HepG2 (cell line): ENCODE results near the gene OR4C45. TPM values are rescaled to one million over a fixed set of nuclear protein-coding genes. Genes with fewer than 3 reads are reported as not detected.

ENCODE experiments used
- ATAC-seq: fragments of 200-7000 bp; cut with Tn5 transposase; 3 replicates; pipeline ENCODE4 v1.9.1; 2020; ENCODE audit warnings: mild to moderate bottlenecking, moderate library complexity
- BruUV-seq: library from RNA; stranded (reverse); fragments of 400-500 nt; replicated peaks from 2 replicates; lab custom pipeline; 2021; lab: Mats Ljungman, UMichigan
- CTCF ChIA-PET: fragments of 300-600 bp; formaldehyde crosslinking; extraction: SDS; loops from one replicate; lab custom pipeline; 2021; ENCODE audit warnings: low total read pairs, inconsistent platforms, low intra/inter-chr PET ratio; lab: Yijun Ruan, JAX
- POLR2A ChIA-PET: fragments of 350-600 bp; sonication (Branson Sonifier 250); formaldehyde crosslinking; loops from one replicate; lab custom pipeline; 2020; ENCODE audit warnings: antibody characterized with exemption, inconsistent platforms; lab: Yijun Ruan, JAX
- DNase-seq: peaks from one replicate; pipeline ENCODE4 v3.0.0-alpha.2; 2015; ENCODE audit warnings: low spot score
- FAIRE-seq: peaks from 3 replicates; lab custom pipeline; 2011; peaks lifted over from hg19 to GRCh38; lab: Jason Lieb, UNC
- H2AFZ ChIP-seq: one replicate; pipeline ENCODE4 v1.6.1; 2011; ENCODE audit warnings: low read length, inconsistent platforms
- H3K27ac ChIP-seq: fragments of 300-600 bp; 3 replicates; pipeline ENCODE4 v1.8.0; 2011; ENCODE audit warnings: mixed run types, mild to moderate bottlenecking, mixed read lengths, low read length, inconsistent platforms; ENCODE audit not compliant: insufficient read depth; ENCODE audit errors: extremely low read length
- H3K27me3 ChIP-seq, 2 experiments: fragments of 200-600 bp in 1 of 2; 2 replicates in 1 of 2; 3 replicates in 1 of 2; pipeline versions ENCODE4 v1.6.0 to v1.8.0; 2011; ENCODE audit warnings: low read length in 2 of 2, mild to moderate bottlenecking in 2 of 2, moderate library complexity in 2 of 2, inconsistent platforms in 1 of 2; ENCODE audit not compliant: insufficient read depth in 2 of 2, control insufficient read depth in 1 of 2
- H3K36me3 ChIP-seq, 2 experiments: fragments of 200-600 bp in 1 of 2; replicated peaks in 1 of 2; 2 replicates in 1 of 2; 3 replicates in 1 of 2; pipeline versions ENCODE4 v1.5.1 to v1.8.0; 2011; ENCODE audit warnings: low read length in 2 of 2, inconsistent platforms in 1 of 2; ENCODE audit not compliant: insufficient read depth in 2 of 2, control insufficient read depth in 1 of 2
- H3K4me1 ChIP-seq: 2 replicates; pipeline ENCODE4 v1.5.1; 2012; ENCODE audit warnings: low read length, inconsistent platforms; ENCODE audit not compliant: insufficient read depth
- H3K4me2 ChIP-seq: 2 replicates; pipeline ENCODE4 v1.6.0; 2011; ENCODE audit warnings: low read depth, low read length, inconsistent platforms
- H3K4me3 ChIP-seq, 3 experiments: fragments of 200-600 bp in 1 of 3; sonication (generic), shearing (Covaris generic) in 1 of 3; replicated peaks in 1 of 3; 2 replicates each; pipeline ENCODE4 v1.5.1; 2011 to 2016; ENCODE audit warnings: low read length in 3 of 3, inconsistent platforms in 2 of 3, low read depth in 2 of 3, mild to moderate bottlenecking in 2 of 3, control low read depth in 1 of 3, mixed read lengths in 1 of 3; ENCODE audit not compliant: insufficient read depth in 1 of 3
- H3K79me2 ChIP-seq: one replicate; pipeline ENCODE4 v1.6.1; 2011; ENCODE audit warnings: low read length, inconsistent platforms; ENCODE audit not compliant: insufficient read depth
- H3K9ac ChIP-seq: 2 replicates; pipeline ENCODE4 v1.6.0; 2011; ENCODE audit warnings: mild to moderate bottlenecking, low read depth, low read length, inconsistent platforms; ENCODE audit not compliant: insufficient read depth
- H3K9me3 ChIP-seq: 2 replicates; pipeline ENCODE4 v1.5.1; 2012; ENCODE audit warnings: mild to moderate bottlenecking, low read length
- H4K20me1 ChIP-seq: 2 replicates; pipeline ENCODE4 v1.6.0; 2011; ENCODE audit warnings: inconsistent platforms, mild to moderate bottlenecking, low read length, moderate library complexity; ENCODE audit not compliant: insufficient read depth
- POLR2AphosphoS2 ChIP-seq: IDR thresholded peaks from 2 replicates; pipeline ENCODE4 v1.6.1; 2011; ENCODE audit warnings: low read depth, low read length, improper control_type of control experiment
- RARG ChIP-seq: sonication (generic); formaldehyde crosslinking; IDR thresholded peaks from 2 replicates; pipeline ENCODE4 v1.4.0; 2020; ENCODE audit warnings: low read depth, mild to moderate bottlenecking, missing genetic modification reagents
- SIN3A ChIP-seq: IDR thresholded peaks from 2 replicates; pipeline ENCODE4 v1.6.1; 2011; ENCODE audit warnings: low read depth, mild to moderate bottlenecking, control low read depth, low read length, borderline replicate concordance
- ZNF12 ChIP-seq: sonication (generic); formaldehyde crosslinking; IDR thresholded peaks from 2 replicates; pipeline ENCODE4 v1.5.0; 2020; ENCODE audit warnings: missing genetic modification reagents
- ZNF775 ChIP-seq: sonication (generic); formaldehyde crosslinking; IDR thresholded peaks from 2 replicates; pipeline ENCODE4 v1.4.0; 2020; ENCODE audit warnings: missing genetic modification reagents, mild to moderate bottlenecking, moderate library complexity, borderline replicate concordance
- ZSCAN31 ChIP-seq: sonication (generic); formaldehyde crosslinking; IDR thresholded peaks from 2 replicates; pipeline ENCODE4 v1.5.0; 2020; ENCODE audit warnings: low read depth, mild to moderate bottlenecking, missing genetic modification reagents
- WGBS: methylation state at CpG from one replicate; pipeline ENCODE4 v1.1.6; 2017; ENCODE audit warnings: low lambda C conversion rate; 5-methylcytosine and 5-hydroxymethylcytosine counted together
- in situ Hi-C: cut with HindIII; loops from 2 replicates; pipeline ENCODE4 v1.10.0; 2017; ENCODE audit warnings: low pct_unique_long_range_greater_than_20kb; ENCODE audit not compliant: extremely low pct_ligation_motif_present
- intact Hi-C: fragments of 100-400 bp; cut with micrococcal nuclease; formaldehyde crosslinking; loops from one replicate; pipeline ENCODE4 v1.10.0; 2022; ENCODE audit not compliant: unreplicated experiment
- polyA plus RNA-seq, 8 experiments: library from polyadenylated mRNA; depleted of rRNA in 3 of 8; stranded (reverse) in 7 of 8; unstranded in 1 of 8; fragments of >200 nt; fragmentation: Illumina TruSeq in 4 of 8; extraction: Trizol in 4 of 8; gene quantifications; 2 replicates each; pipeline versions ENCODE4 v1.2.1 to v1.2.3, GENCODE V29; 2011 to 2016; ENCODE audit warnings: low read depth in 4 of 8, missing spikeins in 1 of 8, mixed read lengths in 1 of 8; ENCODE audit not compliant: insufficient read depth in 1 of 8
- total RNA-seq, 5 experiments: library from RNA; depleted of rRNA; stranded (reverse); fragments of >200 nt; fragmentation: Illumina TruSeq; extraction: Trizol; gene quantifications; 2 replicates each; pipeline ENCODE4 v1.2.3, GENCODE V29; 2016; ENCODE audit warnings: low read depth in 1 of 5
- TF ChIP-seq, protein P1 (sequence below): sonication (generic); formaldehyde crosslinking; IDR thresholded peaks from 2 replicates; pipeline ENCODE4 v1.8.1; 2023; ENCODE audit warnings: mild to moderate bottlenecking, missing genetic modification reagents
- TF ChIP-seq, protein P2 (sequence below): sonication (generic); formaldehyde crosslinking; IDR thresholded peaks from 2 replicates; pipeline ENCODE4 v1.5.0; 2020; ENCODE audit warnings: missing genetic modification reagents, mild to moderate bottlenecking, borderline replicate concordance
- TF ChIP-seq, protein P3 (sequence below): sonication (generic); formaldehyde crosslinking; IDR thresholded peaks from 2 replicates; pipeline ENCODE4 v1.4.0; 2020; ENCODE audit warnings: missing genetic modification reagents
- TF ChIP-seq, protein P4 (sequence below): sonication (generic); formaldehyde crosslinking; IDR thresholded peaks from 2 replicates; pipeline ENCODE4 v1.4.0; 2020; ENCODE audit warnings: mild to moderate bottlenecking, low read depth, missing genetic modification reagents
- TF ChIP-seq, protein P5 (sequence below): sonication (generic); formaldehyde crosslinking; conservative IDR thresholded peaks from 2 replicates; pipeline ENCODE4 v1.4.0; 2020; ENCODE audit warnings: mild to moderate bottlenecking, missing genetic modification reagents, moderate library complexity

Gene OR4C45
- total and polyA plus RNA-seq, 2 of the 13 experiments (the other 11 are each of a cell fraction or from before 2014, with no cell fraction given): not detected

DNA sequence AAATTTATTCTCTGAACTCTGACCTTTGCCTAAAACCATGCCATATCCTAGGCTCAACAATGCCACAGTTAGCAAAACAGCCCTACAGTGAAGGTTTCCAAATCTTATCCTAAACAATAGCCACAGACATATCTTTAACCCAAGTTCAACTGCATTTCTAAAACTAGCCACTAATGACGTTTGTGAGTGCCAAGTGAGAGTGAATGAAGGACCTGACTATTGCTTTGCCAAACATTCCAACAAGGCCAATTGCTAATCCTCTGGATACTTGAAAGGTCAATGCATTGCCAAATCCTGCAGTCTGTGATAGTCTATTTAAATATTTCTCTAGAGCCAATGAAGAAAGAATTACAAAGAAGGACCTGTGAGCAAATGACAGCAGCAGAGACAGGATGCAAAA is 2.5 kb upstream of the OR4C45 start:
- H2AFZ ChIP-seq: no peak overlapping the region
- H3K4me1 ChIP-seq: no peaks in the 10 kb centered on the region
- H4K20me1 ChIP-seq: no peaks in the 10 kb centered on the region
- H3K27ac ChIP-seq: no peak overlapping the region
- no peaks in the 10 kb centered on the region for H3K36me3 ChIP-seq
- no peaks in the 10 kb centered on the region for H3K79me2 ChIP-seq
- WGBS: 0% methylated on average over 1 of the region's 1 CpG
- H3K4me3 ChIP-seq: no peak overlapping the region
- FAIRE-seq (no peak), DNase-seq (no peak), ATAC-seq (no peak)
- no peak overlapping the region for H3K4me2 ChIP-seq
- intact Hi-C loops: no loop called here
- H3K9ac ChIP-seq: no peak overlapping the region
- no TSS peak for BruUV-seq
- ChIA-PET CTCF (no interaction called here), POLR2A (no interaction called here)
- peaks cover 54% of the 10 kb centered on the region for H3K9me3 ChIP-seq
- no peaks in the 10 kb centered on the region for H3K27me3 ChIP-seq
- in situ Hi-C loops: no loop called here
- TF ChIP-seq ZNF12 (no peak), SIN3A (no peak), RARG (no peak), ZNF775 (CRISPR knock-in tag) (no peak), ZSCAN31 (CRISPR knock-in tag) (no peak), POLR2AphosphoS2 (no peak)
- TF ChIP-seq, protein P1, sequence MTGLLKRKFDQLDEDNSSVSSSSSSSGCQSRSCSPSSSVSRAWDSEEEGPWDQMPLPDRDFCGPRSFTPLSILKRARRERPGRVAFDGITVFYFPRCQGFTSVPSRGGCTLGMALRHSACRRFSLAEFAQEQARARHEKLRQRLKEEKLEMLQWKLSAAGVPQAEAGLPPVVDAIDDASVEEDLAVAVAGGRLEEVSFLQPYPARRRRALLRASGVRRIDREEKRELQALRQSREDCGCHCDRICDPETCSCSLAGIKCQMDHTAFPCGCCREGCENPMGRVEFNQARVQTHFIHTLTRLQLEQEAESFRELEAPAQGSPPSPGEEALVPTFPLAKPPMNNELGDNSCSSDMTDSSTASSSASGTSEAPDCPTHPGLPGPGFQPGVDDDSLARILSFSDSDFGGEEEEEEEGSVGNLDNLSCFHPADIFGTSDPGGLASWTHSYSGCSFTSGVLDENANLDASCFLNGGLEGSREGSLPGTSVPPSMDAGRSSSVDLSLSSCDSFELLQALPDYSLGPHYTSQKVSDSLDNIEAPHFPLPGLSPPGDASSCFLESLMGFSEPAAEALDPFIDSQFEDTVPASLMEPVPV (CRISPR knock-in tag): no peak
- TF ChIP-seq, protein P2, sequence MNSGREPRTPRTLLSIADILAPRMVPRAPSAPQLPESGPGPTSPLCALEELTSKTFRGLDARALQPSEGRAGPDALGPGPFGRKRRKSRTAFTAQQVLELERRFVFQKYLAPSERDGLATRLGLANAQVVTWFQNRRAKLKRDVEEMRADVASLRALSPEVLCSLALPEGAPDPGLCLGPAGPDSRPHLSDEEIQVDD (CRISPR knock-in tag): no peak
- TF ChIP-seq, protein P3, sequence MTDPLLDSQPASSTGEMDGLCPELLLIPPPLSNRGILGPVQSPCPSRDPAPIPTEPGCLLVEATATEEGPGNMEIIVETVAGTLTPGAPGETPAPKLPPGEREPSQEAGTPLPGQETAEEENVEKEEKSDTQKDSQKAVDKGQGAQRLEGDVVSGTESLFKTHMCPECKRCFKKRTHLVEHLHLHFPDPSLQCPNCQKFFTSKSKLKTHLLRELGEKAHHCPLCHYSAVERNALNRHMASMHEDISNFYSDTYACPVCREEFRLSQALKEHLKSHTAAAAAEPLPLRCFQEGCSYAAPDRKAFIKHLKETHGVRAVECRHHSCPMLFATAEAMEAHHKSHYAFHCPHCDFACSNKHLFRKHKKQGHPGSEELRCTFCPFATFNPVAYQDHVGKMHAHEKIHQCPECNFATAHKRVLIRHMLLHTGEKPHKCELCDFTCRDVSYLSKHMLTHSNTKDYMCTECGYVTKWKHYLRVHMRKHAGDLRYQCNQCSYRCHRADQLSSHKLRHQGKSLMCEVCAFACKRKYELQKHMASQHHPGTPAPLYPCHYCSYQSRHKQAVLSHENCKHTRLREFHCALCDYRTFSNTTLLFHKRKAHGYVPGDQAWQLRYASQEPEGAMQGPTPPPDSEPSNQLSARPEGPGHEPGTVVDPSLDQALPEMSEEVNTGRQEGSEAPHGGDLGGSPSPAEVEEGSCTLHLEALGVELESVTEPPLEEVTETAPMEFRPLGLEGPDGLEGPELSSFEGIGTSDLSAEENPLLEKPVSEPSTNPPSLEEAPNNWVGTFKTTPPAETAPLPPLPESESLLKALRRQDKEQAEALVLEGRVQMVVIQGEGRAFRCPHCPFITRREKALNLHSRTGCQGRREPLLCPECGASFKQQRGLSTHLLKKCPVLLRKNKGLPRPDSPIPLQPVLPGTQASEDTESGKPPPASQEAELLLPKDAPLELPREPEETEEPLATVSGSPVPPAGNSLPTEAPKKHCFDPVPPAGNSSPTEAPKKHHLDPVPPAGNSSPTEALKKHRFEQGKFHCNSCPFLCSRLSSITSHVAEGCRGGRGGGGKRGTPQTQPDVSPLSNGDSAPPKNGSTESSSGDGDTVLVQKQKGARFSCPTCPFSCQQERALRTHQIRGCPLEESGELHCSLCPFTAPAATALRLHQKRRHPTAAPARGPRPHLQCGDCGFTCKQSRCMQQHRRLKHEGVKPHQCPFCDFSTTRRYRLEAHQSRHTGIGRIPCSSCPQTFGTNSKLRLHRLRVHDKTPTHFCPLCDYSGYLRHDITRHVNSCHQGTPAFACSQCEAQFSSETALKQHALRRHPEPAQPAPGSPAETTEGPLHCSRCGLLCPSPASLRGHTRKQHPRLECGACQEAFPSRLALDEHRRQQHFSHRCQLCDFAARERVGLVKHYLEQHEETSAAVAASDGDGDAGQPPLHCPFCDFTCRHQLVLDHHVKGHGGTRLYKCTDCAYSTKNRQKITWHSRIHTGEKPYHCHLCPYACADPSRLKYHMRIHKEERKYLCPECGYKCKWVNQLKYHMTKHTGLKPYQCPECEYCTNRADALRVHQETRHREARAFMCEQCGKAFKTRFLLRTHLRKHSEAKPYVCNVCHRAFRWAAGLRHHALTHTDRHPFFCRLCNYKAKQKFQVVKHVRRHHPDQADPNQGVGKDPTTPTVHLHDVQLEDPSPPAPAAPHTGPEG: no peak
- TF ChIP-seq, protein P4, sequence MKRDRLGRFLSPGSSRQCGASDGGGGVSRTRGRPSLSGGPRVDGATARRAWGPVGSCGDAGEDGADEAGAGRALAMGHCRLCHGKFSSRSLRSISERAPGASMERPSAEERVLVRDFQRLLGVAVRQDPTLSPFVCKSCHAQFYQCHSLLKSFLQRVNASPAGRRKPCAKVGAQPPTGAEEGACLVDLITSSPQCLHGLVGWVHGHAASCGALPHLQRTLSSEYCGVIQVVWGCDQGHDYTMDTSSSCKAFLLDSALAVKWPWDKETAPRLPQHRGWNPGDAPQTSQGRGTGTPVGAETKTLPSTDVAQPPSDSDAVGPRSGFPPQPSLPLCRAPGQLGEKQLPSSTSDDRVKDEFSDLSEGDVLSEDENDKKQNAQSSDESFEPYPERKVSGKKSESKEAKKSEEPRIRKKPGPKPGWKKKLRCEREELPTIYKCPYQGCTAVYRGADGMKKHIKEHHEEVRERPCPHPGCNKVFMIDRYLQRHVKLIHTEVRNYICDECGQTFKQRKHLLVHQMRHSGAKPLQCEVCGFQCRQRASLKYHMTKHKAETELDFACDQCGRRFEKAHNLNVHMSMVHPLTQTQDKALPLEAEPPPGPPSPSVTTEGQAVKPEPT (CRISPR knock-in tag): no peak
- TF ChIP-seq, protein P5, sequence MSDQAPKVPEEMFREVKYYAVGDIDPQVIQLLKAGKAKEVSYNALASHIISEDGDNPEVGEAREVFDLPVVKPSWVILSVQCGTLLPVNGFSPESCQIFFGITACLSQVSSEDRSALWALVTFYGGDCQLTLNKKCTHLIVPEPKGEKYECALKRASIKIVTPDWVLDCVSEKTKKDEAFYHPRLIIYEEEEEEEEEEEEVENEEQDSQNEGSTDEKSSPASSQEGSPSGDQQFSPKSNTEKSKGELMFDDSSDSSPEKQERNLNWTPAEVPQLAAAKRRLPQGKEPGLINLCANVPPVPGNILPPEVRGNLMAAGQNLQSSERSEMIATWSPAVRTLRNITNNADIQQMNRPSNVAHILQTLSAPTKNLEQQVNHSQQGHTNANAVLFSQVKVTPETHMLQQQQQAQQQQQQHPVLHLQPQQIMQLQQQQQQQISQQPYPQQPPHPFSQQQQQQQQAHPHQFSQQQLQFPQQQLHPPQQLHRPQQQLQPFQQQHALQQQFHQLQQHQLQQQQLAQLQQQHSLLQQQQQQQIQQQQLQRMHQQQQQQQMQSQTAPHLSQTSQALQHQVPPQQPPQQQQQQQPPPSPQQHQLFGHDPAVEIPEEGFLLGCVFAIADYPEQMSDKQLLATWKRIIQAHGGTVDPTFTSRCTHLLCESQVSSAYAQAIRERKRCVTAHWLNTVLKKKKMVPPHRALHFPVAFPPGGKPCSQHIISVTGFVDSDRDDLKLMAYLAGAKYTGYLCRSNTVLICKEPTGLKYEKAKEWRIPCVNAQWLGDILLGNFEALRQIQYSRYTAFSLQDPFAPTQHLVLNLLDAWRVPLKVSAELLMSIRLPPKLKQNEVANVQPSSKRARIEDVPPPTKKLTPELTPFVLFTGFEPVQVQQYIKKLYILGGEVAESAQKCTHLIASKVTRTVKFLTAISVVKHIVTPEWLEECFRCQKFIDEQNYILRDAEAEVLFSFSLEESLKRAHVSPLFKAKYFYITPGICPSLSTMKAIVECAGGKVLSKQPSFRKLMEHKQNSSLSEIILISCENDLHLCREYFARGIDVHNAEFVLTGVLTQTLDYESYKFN (CRISPR knock-in tag): no peak
